Gastroesophageal sphincter (tissue), 4 donors: ENCODE data around the gene TCOF1. TPM values are rescaled to one million over a fixed set of nuclear protein-coding genes. Genes with fewer than 3 reads are reported as not detected.

Experiments used
- ATAC-seq: fragments of 150-250 bp; one replicate; pipeline ENCODE4 v1.9.1; 2016; ENCODE audit warnings: mild to moderate bottlenecking, moderate library complexity
- H3K27ac ChIP-seq, 4 donors: fragments of 200-600 bp; sonication (generic) in 3 of 4; 1 replicate in 3 of 4; 2 replicates in 1 of 4; pipeline ENCODE4 v1.5.1; 2016 to 2019
- H3K27me3 ChIP-seq: fragments of 200-600 bp; sonication (generic); one replicate; pipeline ENCODE4 v1.5.1; 2019
- H3K36me3 ChIP-seq, 2 donors: fragments of 200-600 bp; sonication (generic); one replicate each; pipeline ENCODE4 v1.5.1; 2019; ENCODE audit warnings: control low read depth in 1 of 2
- H3K4me1 ChIP-seq, 3 donors: fragments of 200-600 bp; sonication (generic); 1 replicate in 2 of 3; 2 replicates in 1 of 3; pipeline ENCODE4 v1.5.1; 2016 to 2019; ENCODE audit warnings: control low read depth in 2 of 3
- H3K4me3 ChIP-seq, 2 donors: fragments of 200-600 bp; sonication (generic); one replicate each; pipeline ENCODE4 v1.5.1; 2019; ENCODE audit warnings: mild to moderate bottlenecking in 1 of 2, moderate library complexity in 1 of 2
- H3K9me3 ChIP-seq, 3 donors: fragments of 200-600 bp; sonication (generic); one replicate each; pipeline ENCODE4 v1.5.1; 2017 to 2019; ENCODE audit warnings: control low read depth in 2 of 3
- CTCF ChIP-seq, 4 experiments: fragments of 200-600 bp in 2 of 4; fragments of 450-650 bp in 2 of 4; sonication (generic) in 1 of 4; IDR thresholded peaks; one replicate each; pipeline ENCODE4 v1.5.1; 2017 to 2019; ENCODE audit warnings: antibody characterized with exemption in 4 of 4, mild to moderate bottlenecking in 2 of 4, moderate library complexity in 2 of 4
- EP300 ChIP-seq: sonication (generic); formaldehyde crosslinking; IDR thresholded peaks from one replicate; pipeline ENCODE4 v1.6.1; 2017; ENCODE audit warnings: antibody characterized with exemption, mild to moderate bottlenecking
- POLR2A ChIP-seq, 2 donors: fragments of 450-650 bp; IDR thresholded peaks; one replicate each; pipeline ENCODE4 v1.6.1; 2017; ENCODE audit warnings: antibody characterized with exemption in 2 of 2, mild to moderate bottlenecking in 2 of 2, moderate library complexity in 1 of 2
- POLR2AphosphoS5 ChIP-seq: sonication (generic); formaldehyde crosslinking; IDR thresholded peaks from one replicate; pipeline ENCODE4 v1.6.1; 2017; ENCODE audit warnings: antibody characterized with exemption
- WGBS, 2 donors: methylation state at CpG; one replicate each; pipeline ENCODE4 v1.1.5; 2018; ENCODE audit warnings: low coverage in 1 of 2; 5-methylcytosine and 5-hydroxymethylcytosine counted together
- total RNA-seq, 4 donors: library from RNA; depleted of rRNA; stranded (reverse); fragments of >200 nt; gene quantifications; one replicate each; pipeline ENCODE4 v1.1.0, GENCODE V29; 2016

TCOF1 gene
- total RNA-seq, 4 donors from 2014 or later, result 25.4 to 55.7 (median 31.0) TPM

GRCh38 chr5:150397782-150398721 lies 40.6 kb downstream of the TCOF1 start:
- TF ChIP-seq CTCF (IDR thresholded peaks at IDR 0.05) (peak in 1 of 4 experiments; percentile 10), POLR2AphosphoS5 (no peak)
- H3K4me3 ChIP-seq, result no peak overlapping the region
- 83 to 88% methylated on average over 3 to 9 of the region's 13 CpGs for WGBS, 2 donors
- H3K27me3 ChIP-seq, result no peaks in the 10 kb centered on the region
- H3K27ac ChIP-seq, result no peak overlapping the region
- H3K9me3 ChIP-seq, result no peaks in the 10 kb centered on the region
- H3K4me1 ChIP-seq, result no peaks in the 10 kb centered on the region
- ATAC-seq, result no peak
- H3K36me3 ChIP-seq, result peaks cover 0 to 100% of the 10 kb centered on the region in 2 donors

- Histone ChIP-seq H3K36me3 (peaks cover 0 to 100% of the 10 kb centered on the region in 2 donors), H3K9me3 (no peaks in the 10 kb centered on the region), H3K4me1 (no peaks in the 10 kb centered on the region), H3K4me3 (no peak overlapping the region), H3K27ac (no peak overlapping the region), H3K27me3 (no peaks in the 10 kb centered on the region)
- ATAC-seq, result peak; percentile 11
- no peak for TF ChIP-seq POLR2A (IDR thresholded peaks at IDR 0.05)
- peak in 1 of 4 experiments; percentile 11 for TF ChIP-seq CTCF (IDR thresholded peaks at IDR 0.05)
- TF ChIP-seq EP300, result no peak
- TF ChIP-seq POLR2AphosphoS5, result no peak
- WGBS, 2 donors, result 57 to 76% methylated on average over 3 to 6 of the region's 12 CpGs
Observed at GRCh38 chr5:150398722-150399523, 41.4 kb downstream of the TCOF1 start.

GRCh38 chr5:150399524-150400211 lies 42.2 kb downstream of the TCOF1 start:
- Histone ChIP-seq H3K4me3 (no peak overlapping the region), H3K27me3 (no peaks in the 10 kb centered on the region), H3K9me3 (no peaks in the 10 kb centered on the region), H3K36me3 (peaks cover 0 to 100% of the 10 kb centered on the region in 2 donors), H3K4me1 (no peaks in the 10 kb centered on the region), H3K27ac (no peak overlapping the region)
- ATAC-seq, result no peak
- WGBS, 2 donors, result 80 to 100% methylated on average over 1 to 6 of the region's 11 CpGs
- no peak for TF ChIP-seq POLR2AphosphoS5
- TF ChIP-seq POLR2A (IDR thresholded peaks at IDR 0.05), result no peak
- no peak for TF ChIP-seq CTCF (IDR thresholded peaks at IDR 0.05)
- no peak for TF ChIP-seq EP300

GRCh38 chr5:150400316-150401075 lies 43.0 kb downstream of the TCOF1 start:
- TF ChIP-seq POLR2AphosphoS5 (no peak), EP300 (no peak), CTCF (IDR thresholded peaks at IDR 0.05) (no peak), POLR2A (IDR thresholded peaks at IDR 0.05) (no peak)
- Histone ChIP-seq H3K9me3 (no peaks in the 10 kb centered on the region), H3K36me3 (peaks cover 0 to 99% of the 10 kb centered on the region in 2 donors), H3K4me3 (no peak overlapping the region), H3K4me1 (no peaks in the 10 kb centered on the region), H3K27me3 (no peaks in the 10 kb centered on the region), H3K27ac (no peak overlapping the region)
- 83 to 88% methylated on average over 5 to 7 of the region's 12 CpGs for WGBS, 2 donors
- ATAC-seq, result no peak
